Stimulated activated CD8-positive, alpha-beta memory T cell treated with anti-CD3 and anti-CD28 coated beads, Interleukin-2, amount 100 ng/mL, for 1 hour (primary cell): ENCODE data around the gene ISOC1.

ENCODE experiments used
- DNase-seq, 2 donors: peaks; one replicate each; pipeline ENCODE4 v3.0.0-alpha.2; 2020; ENCODE audit warnings: low read depth in 2 of 2

ISOC1 gene

DNA sequence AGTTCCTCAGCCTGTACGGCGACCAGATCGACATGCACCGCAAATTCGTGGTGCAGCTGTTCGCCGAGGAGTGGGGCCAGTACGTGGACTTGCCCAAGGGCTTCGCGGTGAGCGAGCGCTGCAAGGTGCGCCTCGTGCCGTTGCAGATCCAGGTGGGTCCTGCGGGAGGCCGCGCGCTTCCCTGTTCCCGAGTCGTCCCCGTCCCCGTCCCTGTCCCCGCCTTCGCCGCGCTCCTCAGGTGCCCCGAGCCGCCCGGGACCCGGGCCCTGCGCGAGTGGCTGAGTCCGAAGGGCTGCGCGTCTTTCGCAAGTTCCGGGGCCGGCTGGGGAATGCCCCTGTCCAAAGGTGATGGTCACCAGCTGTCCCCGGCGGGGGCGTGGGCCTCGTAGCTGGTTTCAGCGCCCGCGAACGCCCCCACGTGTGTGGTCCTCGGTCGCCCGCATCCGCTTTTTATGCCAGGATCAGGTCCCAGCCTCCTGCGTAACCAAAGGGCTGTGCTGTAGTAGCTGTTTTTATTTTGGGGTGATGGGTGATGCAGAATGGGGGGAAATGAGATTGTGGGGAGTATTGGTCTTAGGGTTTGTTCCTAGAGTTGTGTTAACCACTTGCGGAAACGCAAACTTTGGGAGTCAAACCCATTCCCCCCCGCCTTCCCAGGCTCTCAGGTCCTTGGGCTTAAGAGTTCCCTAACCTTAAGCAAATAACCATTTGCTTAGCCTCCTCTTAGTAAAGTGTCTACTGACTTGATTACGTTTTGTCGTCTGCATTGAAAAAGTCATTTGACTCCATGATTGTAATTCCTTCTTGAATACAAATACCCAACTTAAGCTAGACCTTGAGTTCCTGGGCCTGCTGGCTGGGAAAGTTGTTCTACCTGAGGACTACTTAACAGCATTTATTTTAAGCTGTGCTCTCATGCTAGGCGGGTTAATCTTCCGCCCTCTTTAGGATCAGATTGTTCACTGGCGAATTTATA lies 663 bp downstream of the ISOC1 start:
- peak in 1 of 2 donors; percentile 13 for DNase-seq

DNA sequence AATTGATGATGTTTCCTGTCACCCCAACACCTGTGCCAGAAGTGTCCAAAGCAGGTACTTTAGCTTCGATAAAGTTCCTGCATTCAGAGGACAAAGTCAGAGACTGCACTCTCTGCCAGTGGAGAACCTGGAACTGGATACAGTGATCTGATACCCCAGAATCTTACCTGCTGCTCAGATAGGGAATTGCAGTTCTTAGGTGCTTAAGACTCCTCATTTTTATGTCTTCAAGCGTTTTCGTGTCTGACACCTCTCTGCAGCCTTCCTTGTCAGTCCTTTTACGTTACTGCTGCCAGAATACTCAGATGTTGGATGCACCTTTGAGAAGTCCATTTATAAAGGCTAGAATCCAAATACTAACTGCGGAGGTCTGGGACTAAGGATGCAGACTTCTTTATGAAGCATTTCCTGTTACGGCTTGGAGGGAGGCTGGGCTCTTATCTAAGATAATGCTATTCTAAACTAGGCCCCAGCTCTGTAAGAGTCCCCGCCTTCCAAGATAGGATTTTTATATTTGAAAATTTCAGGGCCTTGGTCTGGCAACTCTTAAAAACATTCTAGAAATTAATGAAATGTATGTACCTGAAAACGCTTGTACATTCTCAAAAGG lies 1.9 kb downstream of the ISOC1 start:
- no peak for DNase-seq

DNA sequence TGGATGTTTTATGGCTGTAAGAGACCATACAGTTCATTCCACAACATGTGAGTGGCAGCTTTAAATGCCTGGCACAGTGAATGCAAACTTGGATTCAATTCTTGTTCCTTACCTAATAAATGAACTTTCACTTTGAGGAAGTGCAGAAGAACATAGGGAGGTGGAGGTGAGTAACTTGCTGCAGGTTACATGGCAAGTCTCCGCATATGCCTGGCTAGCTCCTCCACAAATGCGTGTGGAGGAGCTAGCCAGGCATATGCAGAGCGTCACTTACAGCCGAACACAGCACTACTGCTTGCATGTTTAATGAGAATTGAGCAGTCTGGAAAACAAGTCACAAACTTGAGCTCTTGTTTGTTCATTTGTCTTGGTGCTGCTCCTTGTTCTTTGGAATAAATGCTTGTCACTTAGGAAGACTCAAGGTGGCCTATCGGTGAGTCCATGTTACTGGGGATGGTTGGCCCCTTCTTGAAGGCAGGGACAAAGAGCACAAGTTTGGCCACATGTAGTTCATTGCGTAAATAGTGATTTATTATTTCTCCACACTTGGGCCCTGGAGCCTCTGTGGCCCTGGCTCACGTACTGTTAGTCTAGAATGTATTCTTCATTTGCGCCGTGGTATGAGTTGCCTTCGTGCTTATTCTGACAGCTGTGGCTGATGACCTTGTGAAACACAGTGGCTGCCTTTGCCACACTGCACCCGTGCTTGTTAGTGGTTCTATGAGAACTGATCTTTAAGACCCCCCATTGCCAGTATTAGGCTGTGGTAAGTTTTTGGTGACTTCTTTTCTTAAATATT lies 3.1 kb downstream of the ISOC1 start:
- no peak for DNase-seq

DNA sequence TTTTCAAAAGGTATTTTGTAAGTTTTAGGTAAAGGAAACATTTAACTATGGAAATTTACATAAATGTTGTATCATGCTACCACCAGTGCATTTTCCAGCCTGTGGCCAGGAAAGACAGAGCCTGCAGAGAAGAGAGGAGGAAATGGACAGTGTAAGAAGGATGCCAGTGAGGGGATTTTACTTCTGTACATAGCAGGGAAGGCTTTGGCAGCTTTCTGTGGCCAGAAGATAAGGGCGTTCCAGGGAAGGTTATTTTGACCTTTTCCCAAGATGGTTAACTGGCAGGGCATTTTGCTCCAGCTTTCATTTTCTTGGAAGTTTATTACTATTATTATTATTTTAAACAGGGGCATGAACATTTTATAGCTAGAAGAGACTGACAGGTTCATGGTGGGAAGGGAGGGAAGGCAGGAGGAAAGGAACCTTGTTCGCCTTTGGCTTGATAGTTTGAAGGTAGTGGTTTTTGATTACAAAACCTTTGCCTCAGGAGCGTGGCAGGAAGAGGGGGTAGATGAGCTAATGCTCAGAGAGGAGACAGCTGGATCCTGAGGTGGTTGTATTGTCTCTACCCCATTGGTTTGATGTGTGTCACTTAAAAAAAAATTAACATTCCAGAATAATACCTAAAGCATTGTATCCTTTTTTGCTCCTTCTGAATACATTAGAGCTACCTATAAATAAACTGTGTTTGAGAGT lies 4.1 kb downstream of the ISOC1 start:
- no peak for DNase-seq

DNA sequence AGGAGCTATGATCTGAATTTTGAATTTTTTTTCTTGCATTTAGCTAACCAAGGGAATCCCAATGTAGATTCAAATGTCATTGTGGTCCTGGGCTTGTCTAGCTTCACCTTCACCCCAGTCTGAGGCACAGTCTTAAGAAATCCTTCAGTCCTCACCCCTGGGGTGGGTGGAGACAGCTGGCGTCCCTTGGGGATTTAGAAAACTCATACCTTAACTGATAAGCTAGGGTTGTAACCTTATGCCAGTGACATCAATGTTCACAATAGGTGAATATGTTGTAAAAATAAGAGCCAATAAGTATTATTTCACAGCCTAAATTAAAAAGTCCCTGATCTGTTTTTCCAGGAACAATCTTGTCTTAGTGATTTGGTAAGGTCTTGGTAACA lies 4.6 kb downstream of the ISOC1 start:
- no peak for DNase-seq

DNA sequence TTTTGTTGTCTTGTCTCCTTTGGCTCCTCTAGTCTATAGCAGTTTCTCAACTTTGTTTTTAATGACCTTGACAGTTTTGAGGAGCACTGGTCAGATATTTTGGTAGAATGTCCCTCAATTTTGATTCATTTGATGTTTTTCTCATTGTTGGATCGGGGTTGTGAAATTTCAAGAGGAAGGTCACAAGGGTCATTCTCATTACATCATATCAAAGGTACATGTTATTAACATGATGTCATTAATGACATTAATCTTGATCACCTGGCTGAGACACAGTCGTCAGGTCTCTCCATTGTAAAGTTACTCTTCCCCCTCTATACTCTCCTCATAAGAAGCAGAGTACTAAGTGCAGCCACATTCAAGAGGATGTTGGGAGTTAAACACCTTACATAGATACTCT lies 7.2 kb downstream of the ISOC1 start:
- DNase-seq, result no peak

DNA sequence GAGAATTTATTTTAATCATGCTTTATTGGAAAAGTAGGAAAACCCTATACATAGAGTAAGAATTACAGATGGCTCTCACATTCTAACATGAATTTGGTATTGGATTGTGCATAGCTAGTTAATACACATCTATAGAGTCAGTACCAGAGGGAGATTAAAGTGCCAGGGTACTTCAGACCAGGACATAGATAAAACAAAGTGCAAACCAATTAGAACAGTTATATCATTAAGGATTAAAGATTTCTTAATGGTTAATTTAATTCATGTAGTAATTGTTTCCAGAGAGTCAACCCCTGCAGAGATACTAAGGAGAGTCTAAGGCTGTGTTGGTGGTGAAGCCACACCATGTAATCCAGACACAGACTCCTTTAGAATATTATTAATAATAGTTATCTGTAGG lies 8.8 kb downstream of the ISOC1 start:
- no peak for DNase-seq

DNA sequence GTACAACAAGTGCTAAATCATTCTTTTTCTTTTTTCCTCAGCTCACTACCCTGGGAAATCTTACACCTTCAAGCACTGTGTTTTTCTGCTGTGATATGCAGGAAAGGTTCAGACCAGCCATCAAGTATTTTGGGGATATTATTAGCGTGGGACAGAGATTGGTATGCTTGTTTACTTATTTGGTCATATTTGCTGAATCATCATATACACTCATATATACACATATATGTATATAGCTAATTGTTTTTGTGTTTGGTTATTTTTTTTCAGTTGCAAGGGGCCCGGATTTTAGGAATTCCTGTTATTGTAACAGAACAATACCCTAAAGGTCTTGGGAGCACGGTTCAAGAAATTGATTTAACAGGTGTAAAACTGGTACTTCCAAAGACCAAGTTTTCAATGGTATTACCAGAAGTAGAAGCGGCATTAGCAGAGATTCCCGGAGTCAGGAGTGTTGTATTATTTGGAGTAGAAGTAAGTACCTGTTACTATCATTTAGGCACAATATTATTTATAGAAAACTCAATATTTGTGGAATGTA lies 10.4 kb downstream of the ISOC1 start:
- DNase-seq, result no peak

DNA sequence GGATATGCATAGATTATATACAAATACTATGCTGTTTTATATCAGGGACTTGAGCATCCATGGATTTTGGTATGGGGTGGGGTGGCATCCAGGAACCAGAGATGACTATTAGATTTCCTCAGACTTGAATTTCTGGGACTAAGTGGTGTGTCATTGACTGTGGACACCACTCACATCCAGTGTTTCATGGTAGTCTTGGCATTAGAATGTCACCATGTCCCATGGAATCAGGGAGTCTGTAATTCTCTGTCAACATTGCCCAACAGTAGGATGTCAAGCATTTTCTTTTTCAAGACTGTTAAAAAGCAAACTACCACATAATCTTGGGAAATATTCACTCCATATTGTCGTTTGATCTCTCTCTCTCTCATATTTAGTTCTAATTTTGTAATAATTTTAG lies 13.1 kb downstream of the ISOC1 start:
- DNase-seq, result no peak

DNA sequence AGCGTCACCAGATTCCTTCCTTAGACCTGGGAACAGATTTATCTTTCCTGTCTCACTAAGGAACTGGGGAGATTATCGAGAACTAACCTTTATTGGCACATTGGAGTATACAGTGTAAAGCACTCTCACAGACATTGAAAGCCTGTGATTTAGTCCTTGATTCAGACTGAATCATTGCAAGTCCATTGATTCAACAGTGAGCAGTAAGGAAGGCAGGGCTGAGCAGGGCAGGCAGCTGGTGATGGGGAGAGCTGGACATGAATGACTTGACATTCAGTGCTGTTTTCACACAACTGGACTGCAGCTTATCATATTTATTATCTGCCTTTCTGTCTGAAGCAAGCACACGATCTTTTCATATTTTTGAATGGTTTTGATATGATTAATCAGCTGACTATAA lies 16.2 kb downstream of the ISOC1 start:
- no peak for DNase-seq

DNA sequence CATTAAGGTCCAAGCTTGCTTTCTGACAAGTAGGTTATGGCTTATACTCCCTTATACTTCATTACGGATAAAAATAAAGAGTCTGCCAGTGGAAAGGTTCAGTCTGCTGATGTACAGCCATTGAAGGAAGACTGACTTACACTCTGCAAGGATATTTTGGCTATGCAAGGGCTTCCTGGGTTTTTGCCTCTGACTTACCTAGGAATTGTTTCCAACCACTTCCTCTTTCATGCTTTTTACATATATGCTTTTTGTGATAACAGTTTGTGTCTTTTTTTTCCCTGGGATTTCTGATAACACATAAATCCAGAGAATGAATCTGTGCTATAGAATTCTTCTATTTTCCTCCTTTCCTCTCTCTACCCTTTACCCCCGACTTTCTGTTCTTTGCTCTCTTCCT lies 16.8 kb downstream of the ISOC1 start:
- no peak for DNase-seq

DNA sequence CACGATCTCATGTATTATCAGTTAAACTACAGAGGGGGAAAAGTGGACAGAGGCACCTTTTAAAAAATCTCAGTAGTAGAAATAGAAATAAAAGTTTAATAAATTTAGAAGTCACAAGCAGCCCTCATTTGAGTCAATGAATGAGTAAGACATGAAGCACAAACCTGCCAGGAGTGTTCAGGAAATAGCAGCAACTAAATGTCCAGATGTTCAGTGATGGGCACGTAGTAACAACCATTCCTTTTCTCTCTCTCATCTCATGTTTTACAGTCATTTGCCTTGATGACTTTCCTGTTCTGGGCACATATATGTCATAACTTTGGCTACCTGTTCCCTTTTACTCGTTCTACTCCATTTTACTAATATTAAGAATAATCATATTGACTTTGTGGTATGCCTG lies 17.7 kb downstream of the ISOC1 start:
- DNase-seq, result no peak

DNA sequence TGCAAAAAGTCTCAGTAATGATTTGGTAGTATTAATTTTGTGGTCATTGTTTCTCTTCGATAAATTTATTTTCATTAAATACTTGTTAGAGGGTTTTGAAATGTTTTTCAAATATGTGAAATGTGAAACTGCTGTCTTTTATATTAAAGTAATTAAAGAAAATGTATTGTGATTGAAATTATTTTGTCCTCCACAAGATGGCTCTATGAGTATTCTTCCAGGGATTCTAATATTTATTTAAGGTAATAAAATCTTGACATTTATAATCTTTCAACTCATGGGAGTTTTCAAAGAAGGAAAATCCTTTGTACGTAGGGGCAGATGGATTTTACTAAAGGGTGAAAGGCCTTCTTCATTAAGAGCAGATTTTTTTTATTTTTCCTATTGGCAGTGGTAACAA lies 19.3 kb downstream of the ISOC1 start:
- DNase-seq, result no peak

DNA sequence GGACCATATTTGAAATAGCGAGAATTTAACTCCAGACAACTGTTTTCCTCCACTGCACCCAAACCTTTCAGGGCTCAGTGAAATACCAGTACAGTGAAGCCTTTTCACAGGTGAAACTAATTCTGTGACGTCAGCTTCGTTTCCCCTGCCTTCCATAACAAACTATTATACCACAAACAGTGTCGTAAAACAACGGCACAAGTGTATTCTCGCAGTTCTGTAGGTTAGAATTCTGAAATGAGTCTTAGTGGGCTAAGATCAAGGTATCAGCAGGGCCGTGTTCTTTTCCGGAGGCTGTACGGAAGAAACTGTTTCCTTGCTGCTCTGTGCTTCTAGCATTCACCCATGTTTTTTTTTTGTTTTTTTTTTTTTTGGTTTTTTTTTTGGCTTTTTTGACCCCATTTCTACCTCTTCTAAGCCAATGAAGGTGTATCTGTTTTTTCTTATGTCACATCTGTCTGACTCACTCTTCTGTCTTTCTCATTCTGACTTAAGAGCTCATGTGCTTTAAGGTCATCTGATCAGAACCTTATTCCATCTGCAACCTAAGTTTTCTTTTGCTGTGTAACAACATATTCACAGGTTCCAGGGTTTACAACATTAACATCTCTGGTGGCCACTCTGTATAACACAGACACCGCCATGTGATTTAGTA lies 20.1 kb downstream of the ISOC1 start:
- DNase-seq, result no peak

DNA sequence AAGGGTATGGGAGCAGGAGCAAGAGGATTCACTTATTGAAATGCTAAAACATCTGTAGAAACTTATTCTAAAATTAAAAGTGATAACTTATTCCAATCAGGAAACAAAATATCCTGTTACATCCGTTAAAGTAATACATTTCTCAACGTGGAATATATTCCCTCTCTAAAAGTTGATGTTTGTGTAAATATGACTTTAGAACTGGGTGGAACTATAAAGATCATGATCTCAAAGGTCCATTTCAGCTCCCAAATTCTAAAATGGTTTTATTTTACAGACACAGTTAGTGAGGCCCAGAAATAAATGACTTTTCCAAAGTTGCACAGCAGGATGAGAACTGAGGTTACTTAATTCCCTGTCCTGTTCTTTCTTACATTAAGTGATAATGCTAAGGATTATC lies 21.1 kb downstream of the ISOC1 start:
- DNase-seq, result no peak

DNA sequence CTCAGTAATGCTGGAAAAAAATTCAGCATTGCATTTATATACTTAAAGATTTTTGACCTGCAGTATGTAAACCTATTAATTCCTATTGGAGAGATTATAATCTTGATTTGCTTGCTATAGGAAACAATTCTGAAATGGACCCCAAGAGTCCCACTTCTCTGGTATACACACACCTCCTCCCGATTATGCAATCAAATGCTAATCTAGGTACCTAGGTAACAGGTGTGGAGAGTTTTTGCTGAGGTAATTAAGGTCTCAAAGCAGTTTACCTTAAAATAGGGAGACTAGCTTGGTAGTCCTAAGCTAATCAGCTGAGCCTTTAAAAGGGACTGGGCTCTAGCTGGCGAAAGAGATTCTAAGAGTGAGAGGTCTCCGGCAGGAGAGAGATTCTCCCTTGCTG lies 22.2 kb downstream of the ISOC1 start:
- no peak for DNase-seq

DNA sequence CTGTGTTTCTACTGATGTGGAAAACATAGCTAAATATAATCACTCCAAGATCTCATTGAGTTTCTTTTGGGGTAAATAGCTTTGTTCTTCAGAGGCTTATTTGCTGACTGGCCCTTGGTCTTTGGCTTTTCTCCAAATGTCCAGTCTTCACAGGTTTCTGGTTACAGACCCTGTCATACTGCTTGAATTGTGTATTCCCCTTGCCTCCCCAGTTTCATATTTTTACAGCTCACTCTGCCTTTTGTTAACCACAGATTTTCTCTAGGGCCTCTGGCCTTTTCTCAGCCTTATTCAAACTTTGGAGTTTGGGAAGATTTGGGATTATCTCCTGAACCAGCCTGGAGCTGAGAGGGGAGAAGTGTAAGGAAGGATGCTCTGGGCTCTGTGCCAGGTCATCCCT lies 23.9 kb downstream of the ISOC1 start:
- no peak for DNase-seq

DNA sequence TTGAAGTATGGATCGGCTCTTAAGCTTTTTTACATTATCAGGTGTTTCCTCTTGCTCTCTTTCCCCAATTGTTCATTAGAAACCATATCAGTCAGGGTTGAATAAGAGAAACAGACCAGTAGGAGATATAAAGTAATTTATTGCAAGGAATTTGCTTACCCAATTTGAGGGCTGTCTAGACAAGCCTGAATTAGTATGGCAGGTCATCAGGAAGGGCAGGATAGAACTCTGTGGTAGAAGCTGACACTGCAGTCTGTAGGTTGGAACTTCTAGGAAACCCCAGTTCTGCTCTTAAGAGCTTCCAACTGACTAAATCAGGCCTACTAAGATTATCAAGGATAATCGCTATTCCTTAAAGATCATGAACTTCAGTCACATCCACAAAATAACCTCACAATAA lies 24.3 kb downstream of the ISOC1 start:
- no peak for DNase-seq

DNA sequence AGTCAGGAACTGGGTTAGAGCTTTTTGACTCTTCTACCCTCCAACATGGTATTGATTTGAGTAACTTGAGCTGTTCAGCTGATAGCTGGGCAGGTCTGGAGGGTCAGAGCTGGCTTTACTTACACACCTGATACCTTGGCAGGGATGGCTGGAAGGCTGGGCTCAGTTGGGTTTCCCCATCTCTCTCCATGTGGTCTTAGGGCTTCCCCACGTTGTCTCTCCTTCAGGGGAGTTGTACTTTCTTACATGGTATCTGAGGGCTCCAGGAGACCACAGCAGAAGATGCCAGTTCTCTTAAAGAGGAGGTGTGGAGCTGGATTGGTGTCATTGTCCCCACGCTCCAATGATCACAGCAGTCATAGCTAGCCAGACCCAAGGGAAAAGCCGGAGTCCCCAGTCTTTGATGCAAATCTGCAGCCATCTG lies 25.6 kb downstream of the ISOC1 start:
- no peak for DNase-seq

DNA sequence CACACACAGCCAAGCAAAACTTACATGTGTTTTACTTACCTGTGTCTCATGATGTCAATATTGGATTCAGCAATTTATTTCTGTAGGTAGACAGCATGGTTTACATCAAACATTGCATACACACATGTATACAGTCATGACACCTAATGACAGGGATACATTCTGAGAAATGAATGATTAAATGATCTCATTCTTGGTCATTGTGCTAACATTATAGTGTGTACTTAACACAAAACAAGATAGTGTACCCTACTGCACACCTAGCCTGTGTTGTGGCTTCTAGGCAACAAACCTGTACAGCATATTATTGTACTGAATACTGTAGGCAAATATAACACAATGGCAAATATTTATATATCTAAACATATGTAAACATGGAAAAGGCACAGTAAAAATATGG lies 28.0 kb downstream of the ISOC1 start:
- no peak for DNase-seq

DNA sequence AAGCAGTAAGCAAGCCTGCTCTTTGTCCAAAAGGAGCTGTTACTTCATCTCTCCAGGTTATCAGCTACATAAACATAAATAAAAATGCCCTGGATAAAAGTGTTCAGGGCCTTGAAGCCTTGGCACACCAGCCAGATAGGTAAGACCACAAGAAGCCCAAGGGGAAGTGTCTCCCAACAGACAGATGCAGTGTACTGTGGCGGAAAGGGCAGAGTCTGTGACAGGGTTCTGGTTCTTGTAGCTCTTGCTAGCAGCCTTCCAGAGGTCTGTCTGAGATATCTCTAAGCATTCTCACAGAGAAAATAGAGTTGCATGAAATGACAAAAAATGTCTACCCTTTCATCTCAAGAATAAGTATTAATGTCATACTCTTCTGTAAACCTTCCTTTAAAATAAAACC lies 30.1 kb downstream of the ISOC1 start:
- no peak for DNase-seq
